Posterior vena cava (tissue), 2 donors: ENCODE measurements around the gene IPPK. TPM values are rescaled to one million over a fixed set of nuclear protein-coding genes. Genes with fewer than 3 reads are reported as not detected.

Experiments used
- DNase-seq: peaks from one replicate; pipeline ENCODE4 v3.0.0-alpha.2; 2020; ENCODE audit warnings: low spot score
- intact Hi-C, 2 donors: fragments of 100-400 bp; cut with DNase I; formaldehyde crosslinking; loops; one replicate each; pipeline versions ENCODE4 v1.14.1 to v1.14.2; 2022 to 2023
- total RNA-seq, 2 donors: library from RNA; stranded (reverse); fragmentation: NEBNext Ultra II Directional; extraction: Animal tissue kit (Norgen Biotek cat#: 25700); gene quantifications; one replicate each; pipeline ENCODE4 v1.2.1, GENCODE V29; 2021
- donor health status: DM: yes; HTN: yes; CAD: no.
- donor health status: DM: yes; HTN: yes; CAD: no.

The IPPK gene
- total RNA-seq, 2 donors from 2014 or later = 5.8 to 6.6 TPM

GRCh38 chr9:92644278-92644677 is 25.7 kb downstream of the IPPK start:
- intact Hi-C loops = no loop called here
- no peak for DNase-seq

- intact Hi-C loops = no loop called here
- no peak for DNase-seq
Observed at GRCh38 chr9:92642564-92642963, 27.4 kb downstream of the IPPK start.

GRCh38 chr9:92642041-92642451 is 27.9 kb downstream of the IPPK start:
- intact Hi-C loops = no loop called here
- no peak for DNase-seq

- no peak for DNase-seq
- intact Hi-C loops = no loop called here
Observed at GRCh38 chr9:92641092-92641809, 28.7 kb downstream of the IPPK start.

GRCh38 chr9:92640398-92641091 is 29.4 kb downstream of the IPPK start:
- intact Hi-C loops = no loop called here
- no peak for DNase-seq

- DNase-seq = no peak
- intact Hi-C loops = loop anchor here (5.0 to 10.0 kb wide), 2 partner anchors 298 to 305 kb away; no protein-coding TSS in a partner anchor
Observed at GRCh38 chr9:92639791-92640271, 30.1 kb downstream of the IPPK start.

- DNase-seq = no peak
- intact Hi-C loops = loop anchor here (5.0 to 10.0 kb wide), 2 partner anchors 297 to 304 kb away; no protein-coding TSS in a partner anchor
Observed at GRCh38 chr9:92639124-92639523, 30.8 kb downstream of the IPPK start.

- intact Hi-C loops = loop anchor here (5.0 to 10.0 kb wide), 2 partner anchors 296 to 304 kb away; no protein-coding TSS in a partner anchor
Observed at GRCh38 chr9:92638621-92639101, 31.3 kb downstream of the IPPK start.

GRCh38 chr9:92637886-92638620 is 31.9 kb downstream of the IPPK start:
- intact Hi-C loops = loop anchor here (5.0 to 10.0 kb wide), 2 partner anchors 296 to 303 kb away; no protein-coding TSS in a partner anchor
- no peak for DNase-seq

More at GRCh38 chr9:92638621-92639101, 31.3 kb downstream of the IPPK start:
- no peak for DNase-seq

GRCh38 chr9:92637326-92637725 is 32.6 kb downstream of the IPPK start:
- DNase-seq = no peak
- intact Hi-C loops = loop anchor here (5.0 to 10.0 kb wide), 2 partner anchors 295 to 303 kb away; no protein-coding TSS in a partner anchor

- intact Hi-C loops = loop anchor here (5.0 to 10.0 kb wide), 2 partner anchors 294 to 302 kb away; no protein-coding TSS in a partner anchor
- DNase-seq = no peak
Observed at GRCh38 chr9:92636627-92637026, 33.3 kb downstream of the IPPK start.

- DNase-seq = no peak
- intact Hi-C loops = loop anchor here (5.0 to 10.0 kb wide), 2 partner anchors 293 to 301 kb away; no protein-coding TSS in a partner anchor
Observed at GRCh38 chr9:92635760-92636159, 34.2 kb downstream of the IPPK start.

- intact Hi-C loops = loop anchor here (5.0 to 10.0 kb wide), 2 partner anchors 293 to 300 kb away; no protein-coding TSS in a partner anchor
- peak; percentile 94 for DNase-seq
Observed at GRCh38 chr9:92634712-92635605, 35.0 kb downstream of the IPPK start.

GRCh38 chr9:92633614-92634278 is 36.2 kb downstream of the IPPK start:
- DNase-seq = peak; percentile 60
- intact Hi-C loops = loop anchor here in 1 of 2 donors (10.0 kb wide), 1 partner anchor 299 kb away; no protein-coding TSS in a partner anchor

GRCh38 chr9:92632641-92633040 is 37.3 kb downstream of the IPPK start:
- intact Hi-C loops = loop anchor here in 1 of 2 donors (10.0 kb wide), 1 partner anchor 298 kb away; no protein-coding TSS in a partner anchor
- peak; percentile 63 for DNase-seq

- DNase-seq = no peak
- intact Hi-C loops = loop anchor here in 1 of 2 donors (10.0 kb wide), 1 partner anchor 297 kb away; no protein-coding TSS in a partner anchor
Observed at GRCh38 chr9:92631452-92632343, 38.2 kb downstream of the IPPK start.
